ENCODE measurements around the gene STAT6. TPM values are rescaled to one million over a fixed set of nuclear protein-coding genes. Genes with fewer than 3 reads are reported as not detected.

Gene STAT6
- total and polyA plus RNA-seq, 2 experiments from 2014 or later = 78.9 to 80.0 TPM

- Histone ChIP-seq H4K20me1 (ENCODE audit: insufficient read depth, poor library complexity, severe bottlenecking) (peaks cover 17% of the 10 kb centered on the region), H3K36me3 (replicated peaks; ENCODE audit: insufficient read depth, low read depth) (no peaks in the 10 kb centered on the region), H3K4me2 (peak overlapping the region; percentile 89), H3K4me1 (ENCODE audit: insufficient read depth) (peaks cover 27% of the 10 kb centered on the region), H3K9me3 (ENCODE audit: low read depth) (no peaks in the 10 kb centered on the region), H2AFZ (peak overlapping the region; percentile 26), H3K27ac (peak overlapping the region; percentile 100), H3K27me3 (no peaks in the 10 kb centered on the region), H3K4me3 (peak overlapping the region; percentile 40), H3K79me2 (peaks cover 26% of the 10 kb centered on the region), H3K9me2 (replicated peaks; ENCODE audit: insufficient read depth) (no peaks in the 10 kb centered on the region)
- peak; percentile 90 for DNase-seq (ENCODE audit: low spot score)
- TF ChIP-seq EZH2 (IDR thresholded peaks at IDR 0.05; ENCODE audit: borderline replicate concordance) (no peak), CTCF (IDR thresholded peaks at IDR 0.05; ENCODE audit: poor library complexity) (peak; percentile 41)
- 4% methylated on average over 14 of the region's 14 CpGs for WGBS (ENCODE audit: low lambda C conversion rate, missing lambda C conversion rate)
Observed at GRCh38 chr12:57086493-57087009, 24.6 kb downstream of the STAT6 start.

- no peaks in the 10 kb centered on the region for H3K9me2 ChIP-seq (replicated peaks; ENCODE audit: insufficient read depth)
- no peaks in the 10 kb centered on the region for H3K27me3 ChIP-seq
- H2AFZ ChIP-seq = no peak overlapping the region
- H3K27ac ChIP-seq = peak overlapping the region; percentile 100
- peaks cover 21% of the 10 kb centered on the region for H3K79me2 ChIP-seq
- peaks cover 23% of the 10 kb centered on the region for H3K4me1 ChIP-seq (ENCODE audit: insufficient read depth)
- no peaks in the 10 kb centered on the region for H3K9me3 ChIP-seq (ENCODE audit: low read depth)
- H3K4me2 ChIP-seq = peak overlapping the region; percentile 89
- TF ChIP-seq EZH2 (IDR thresholded peaks at IDR 0.05; ENCODE audit: borderline replicate concordance) (no peak), CTCF (IDR thresholded peaks at IDR 0.05; ENCODE audit: poor library complexity) (no peak), EZH2phosphoT487 (IDR thresholded peaks at IDR 0.05; ENCODE audit: low read depth, severe bottlenecking, unreplicated experiment) (no peak)
- no peak overlapping the region for H3K4me3 ChIP-seq
- 16% methylated on average over 12 of the region's 12 CpGs for WGBS (ENCODE audit: low lambda C conversion rate, missing lambda C conversion rate)
- H3K36me3 ChIP-seq (replicated peaks; ENCODE audit: insufficient read depth, low read depth) = no peaks in the 10 kb centered on the region
- peak; percentile 76 for DNase-seq (ENCODE audit: low spot score)
- peaks cover 12% of the 10 kb centered on the region for H4K20me1 ChIP-seq (ENCODE audit: insufficient read depth, poor library complexity, severe bottlenecking)
Observed at GRCh38 chr12:57085999-57086492, 25.1 kb downstream of the STAT6 start.

GRCh38 chr12:57080855-57081254 is 30.3 kb downstream of the STAT6 start:
- Histone ChIP-seq H3K27me3 (no peaks in the 10 kb centered on the region), H3K79me2 (peaks cover 18% of the 10 kb centered on the region), H3K4me1 (ENCODE audit: insufficient read depth) (peaks cover 15% of the 10 kb centered on the region), H3K9me3 (ENCODE audit: low read depth) (no peaks in the 10 kb centered on the region), H2AFZ (no peak overlapping the region), H3K4me2 (no peak overlapping the region), H3K4me3 (no peak overlapping the region), H3K36me3 (replicated peaks; ENCODE audit: insufficient read depth, low read depth) (no peaks in the 10 kb centered on the region), H4K20me1 (ENCODE audit: insufficient read depth, poor library complexity, severe bottlenecking) (no peaks in the 10 kb centered on the region), H3K9me2 (replicated peaks; ENCODE audit: insufficient read depth) (no peaks in the 10 kb centered on the region), H3K27ac (no peak overlapping the region)
- TF ChIP-seq EZH2 (IDR thresholded peaks at IDR 0.05; ENCODE audit: borderline replicate concordance) (no peak), EZH2phosphoT487 (IDR thresholded peaks at IDR 0.05; ENCODE audit: low read depth, severe bottlenecking, unreplicated experiment) (no peak), CTCF (IDR thresholded peaks at IDR 0.05; ENCODE audit: poor library complexity) (no peak)
- WGBS (ENCODE audit: low lambda C conversion rate, missing lambda C conversion rate) = 100% methylated on average over 1 of the region's 1 CpG
- DNase-seq (ENCODE audit: low spot score) = no peak

Measured in hepatocyte (in vitro differentiated cells).